GM19455 (cell line): Measurements from ENCODE around the gene ARHGAP15.

Experiments used
- ATAC-seq: cut with Tn5 transposase; IDR thresholded peaks from one replicate; pipeline ENCODE4 v1.9.1; 2021; ENCODE audit not compliant: unreplicated experiment

Gene ARHGAP15

GRCh38 chr2:143682436-143683055 is 553.3 kb downstream of the ARHGAP15 start:
- ATAC-seq: no peak

DNA sequence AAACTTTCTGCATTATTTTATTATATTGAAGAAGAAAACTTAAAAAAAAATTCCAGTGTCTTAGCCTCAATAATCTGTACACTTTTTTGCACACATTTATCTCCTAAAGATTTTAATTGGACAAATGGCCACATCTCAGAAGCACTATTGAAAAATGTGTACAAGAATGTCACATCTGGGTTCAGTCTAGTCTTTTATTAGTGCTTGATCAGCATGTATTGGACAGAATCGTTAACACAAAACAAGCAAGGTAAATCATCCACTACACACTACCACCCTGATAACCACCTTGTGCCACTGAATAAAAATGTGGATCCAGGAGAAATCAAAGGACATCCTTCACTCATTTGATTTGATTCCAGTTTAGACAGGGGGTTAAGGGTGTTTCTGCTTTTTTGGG is 554.8 kb downstream of the ARHGAP15 start:
- ATAC-seq: no peak

DNA sequence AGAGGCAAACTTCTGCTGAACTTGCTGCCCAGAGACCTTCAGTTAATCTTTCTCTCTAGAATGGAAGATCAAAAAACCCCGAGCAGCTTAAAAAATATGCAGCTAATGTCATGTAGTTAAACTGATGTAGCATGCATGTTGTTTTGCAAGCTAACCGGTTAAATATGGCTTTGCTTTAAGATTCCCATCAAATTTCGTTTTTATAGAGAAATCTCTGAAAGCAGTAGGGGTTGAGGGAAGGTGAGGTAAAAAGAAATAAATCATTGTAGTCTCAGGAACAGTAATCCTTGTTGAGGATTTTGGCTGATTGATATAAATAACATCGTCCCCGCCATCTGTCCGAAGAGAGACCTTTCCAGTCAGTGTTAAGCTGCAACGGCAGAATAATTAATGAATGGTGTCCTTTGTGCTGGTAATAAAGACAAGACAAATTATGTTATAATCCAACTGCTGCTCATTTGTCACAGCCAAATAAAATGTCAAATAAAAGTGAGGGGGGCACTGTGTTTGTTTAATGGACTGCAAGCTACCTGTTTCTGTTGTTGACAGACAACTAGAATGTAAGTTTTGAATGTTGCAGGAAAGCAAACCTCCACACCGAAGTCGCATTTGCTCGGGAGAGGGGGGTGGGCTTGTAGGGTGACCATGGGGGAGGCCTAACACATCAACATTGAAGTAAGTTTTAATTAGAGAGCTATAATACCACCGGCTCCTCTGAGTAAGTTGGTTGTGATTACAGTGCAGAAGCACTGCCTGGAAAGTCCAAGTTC is 555.5 kb downstream of the ARHGAP15 start:
- no peak for ATAC-seq

DNA sequence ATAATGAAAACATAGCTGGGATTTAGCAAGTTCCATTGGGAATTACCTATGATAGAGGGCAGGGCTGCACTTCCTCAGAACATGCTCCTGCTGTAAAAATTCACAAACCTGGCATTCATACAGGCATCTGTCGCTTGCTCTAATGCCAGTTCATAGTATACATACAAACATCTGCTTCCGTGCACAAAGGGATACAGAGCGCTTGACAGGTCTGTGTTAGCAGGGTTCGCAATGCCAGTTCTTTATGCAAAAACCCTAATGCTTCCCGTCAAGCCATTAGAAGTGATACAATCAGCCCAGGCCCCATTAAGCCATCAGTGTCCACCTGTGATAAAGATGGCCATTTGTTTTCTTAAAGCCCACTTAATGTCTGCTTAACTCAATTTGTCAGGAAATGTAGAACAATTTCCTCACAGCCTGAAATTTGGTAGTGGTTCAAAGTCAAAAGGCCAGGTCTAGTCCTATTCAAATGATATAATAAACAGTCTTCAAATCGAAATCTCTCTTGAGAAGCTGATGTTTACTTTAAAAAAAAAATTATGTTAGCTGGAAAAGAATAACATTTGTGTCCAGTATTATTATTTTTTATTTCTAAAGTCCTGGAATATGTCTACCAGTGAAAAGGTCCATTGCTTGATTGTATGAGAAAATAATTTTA is 556.3 kb downstream of the ARHGAP15 start:
- ATAC-seq: no peak

GRCh38 chr2:143686585-143687164 is 557.5 kb downstream of the ARHGAP15 start:
- ATAC-seq: no peak

DNA sequence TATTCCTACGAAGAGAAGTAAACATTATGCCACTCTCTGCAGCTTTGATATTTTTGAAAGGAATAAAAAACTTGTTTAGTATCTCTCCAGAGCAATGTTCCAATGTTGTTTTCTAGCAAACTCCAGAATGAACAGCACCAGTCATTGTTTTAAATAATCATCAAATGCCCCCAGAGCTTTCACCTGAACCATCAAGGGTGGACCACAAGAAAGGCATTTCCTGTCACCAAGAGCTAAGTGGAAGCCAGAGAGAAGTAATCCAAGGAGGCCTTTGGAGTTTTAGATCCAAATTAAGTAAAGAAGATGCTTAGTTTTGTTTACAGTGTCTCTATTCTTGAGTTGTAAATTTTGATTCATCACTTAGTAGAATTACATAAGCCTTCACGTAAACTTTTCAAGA is 559.0 kb downstream of the ARHGAP15 start:
- no peak for ATAC-seq

GRCh38 chr2:143688815-143689214 is 559.6 kb downstream of the ARHGAP15 start:
- ATAC-seq: no peak

- ATAC-seq: no peak
Observed at GRCh38 chr2:143689541-143689940, 560.3 kb downstream of the ARHGAP15 start.

GRCh38 chr2:143690235-143690634 is 561.0 kb downstream of the ARHGAP15 start:
- ATAC-seq: no peak

DNA sequence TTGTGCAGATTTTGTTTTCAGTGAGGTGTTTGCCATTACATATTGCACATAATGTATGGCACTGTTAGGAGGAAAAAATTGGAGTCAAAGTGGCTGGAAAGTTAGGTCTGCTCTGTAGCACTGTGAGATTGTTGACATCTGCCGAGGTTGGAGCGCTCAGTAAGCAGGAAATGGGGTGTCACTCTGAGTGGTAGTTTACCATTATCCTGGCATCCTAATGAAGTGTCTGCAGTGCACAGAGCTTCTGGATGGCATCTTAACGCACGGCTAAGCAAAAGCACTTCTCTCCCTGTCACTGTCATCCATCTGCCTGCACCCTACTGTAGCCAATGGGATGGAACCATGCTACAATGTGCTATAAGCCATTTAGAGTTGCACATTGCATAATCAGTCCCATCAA is 561.9 kb downstream of the ARHGAP15 start:
- no peak for ATAC-seq

DNA sequence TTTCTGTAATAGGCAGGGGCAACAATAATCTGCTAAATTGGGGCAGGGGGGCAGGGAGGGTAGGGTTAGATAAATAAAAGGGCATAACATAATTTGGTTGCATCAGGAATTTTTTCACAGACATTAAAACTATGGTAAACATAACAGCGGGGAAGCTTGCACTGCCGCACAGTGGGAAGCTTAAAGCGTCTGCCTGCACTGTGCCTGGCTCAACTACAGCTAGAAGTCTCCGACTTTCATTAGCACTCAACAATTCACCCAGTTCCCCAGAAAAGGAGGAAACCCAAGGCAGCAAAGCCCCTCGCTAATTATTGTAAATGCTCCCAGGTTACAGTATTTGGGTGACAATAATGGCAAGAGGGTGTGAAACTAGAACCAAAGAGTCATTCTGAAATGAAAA is 562.9 kb downstream of the ARHGAP15 start:
- no peak for ATAC-seq

- no peak for ATAC-seq
Observed at GRCh38 chr2:143692967-143693366, 563.7 kb downstream of the ARHGAP15 start.

DNA sequence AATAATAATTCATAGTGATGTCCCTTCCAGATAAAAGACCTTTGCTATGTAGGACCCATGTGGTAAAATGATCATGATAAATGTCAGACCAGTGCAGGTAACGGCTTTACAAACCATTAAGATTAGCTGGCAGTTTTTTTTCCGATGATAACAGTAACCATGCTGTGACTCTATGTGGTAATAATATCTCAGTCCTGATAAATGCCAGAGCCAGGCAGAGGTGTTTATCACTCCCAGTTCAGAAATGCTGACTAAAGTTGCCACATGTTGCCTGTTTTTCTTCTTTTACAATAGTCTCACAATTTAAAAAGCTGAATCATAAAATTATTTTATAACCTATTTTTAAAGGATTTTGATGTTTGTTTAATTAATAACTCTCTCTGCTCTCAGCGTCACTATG is 565.1 kb downstream of the ARHGAP15 start:
- ATAC-seq: no peak

DNA sequence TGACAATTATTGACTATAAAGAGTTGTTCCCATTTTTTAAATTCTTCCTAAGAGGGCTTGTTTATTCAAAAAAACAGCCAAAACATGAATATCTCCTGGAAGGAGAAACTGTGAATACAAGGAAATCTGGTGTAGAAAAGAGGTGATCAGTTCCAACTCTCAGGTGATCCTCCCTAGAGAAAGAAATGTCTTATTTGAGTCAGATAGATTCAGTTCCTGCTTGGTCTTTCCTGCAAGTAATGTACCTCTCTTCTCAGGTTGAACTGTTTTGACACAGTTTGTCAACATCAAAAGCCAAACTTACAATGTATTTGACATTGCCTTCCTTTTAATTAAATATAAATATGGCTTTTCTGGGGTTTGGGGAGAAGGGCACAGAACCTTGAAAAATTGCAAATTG is 567.4 kb downstream of the ARHGAP15 start:
- ATAC-seq: no peak

DNA sequence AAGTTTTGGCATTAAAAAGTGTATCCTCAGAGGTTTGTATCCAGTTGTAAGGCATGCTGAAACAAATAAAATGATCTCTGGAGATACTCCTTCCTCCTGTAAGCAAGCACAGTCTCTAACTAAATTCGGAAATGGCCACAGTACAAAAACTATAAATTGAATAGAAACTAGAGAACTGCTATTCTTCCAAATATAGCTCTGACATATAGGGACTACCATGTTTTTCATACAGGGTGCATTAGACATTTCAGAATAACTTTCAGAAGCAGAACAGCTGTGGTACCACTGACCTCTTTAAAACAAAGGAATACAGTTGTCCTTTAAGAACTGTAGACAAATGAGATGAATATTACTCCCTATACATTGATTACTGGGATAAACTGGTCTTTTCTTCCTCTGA is 568.5 kb downstream of the ARHGAP15 start:
- ATAC-seq: no peak

GRCh38 chr2:143698352-143698751 is 569.1 kb downstream of the ARHGAP15 start:
- no peak for ATAC-seq

DNA sequence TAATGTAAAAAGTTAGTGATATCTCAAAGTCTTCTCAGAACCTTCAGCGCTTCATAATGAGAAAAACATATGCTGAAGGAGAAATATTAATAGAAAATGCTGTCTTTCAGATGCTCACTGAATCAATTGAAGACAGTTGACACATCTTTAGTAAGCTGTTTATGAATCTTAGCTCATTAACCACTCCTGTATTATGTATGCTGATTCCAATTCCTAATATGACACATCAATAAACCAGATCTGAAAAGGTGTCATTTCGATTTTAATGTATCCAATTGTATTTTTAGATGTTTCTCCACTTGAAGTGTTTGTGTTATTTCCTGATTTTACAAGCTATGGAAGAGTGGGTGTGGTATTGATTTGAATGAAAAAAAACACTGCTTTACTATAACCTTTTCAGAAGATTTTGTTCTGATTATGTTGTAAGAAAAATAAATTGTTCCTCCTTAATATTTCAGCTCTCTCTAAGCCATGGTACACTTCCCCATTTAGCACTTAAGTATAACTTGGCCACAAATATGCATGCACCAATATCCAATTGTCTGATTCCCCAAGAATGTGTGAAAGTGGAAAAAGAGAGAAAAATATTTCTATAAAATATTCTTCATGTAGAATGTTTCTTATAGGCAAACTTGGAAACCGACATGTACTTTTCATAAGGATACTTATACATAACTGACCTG is 569.8 kb downstream of the ARHGAP15 start:
- no peak for ATAC-seq

- no peak for ATAC-seq
Observed at GRCh38 chr2:143700865-143701264, 571.6 kb downstream of the ARHGAP15 start.

DNA sequence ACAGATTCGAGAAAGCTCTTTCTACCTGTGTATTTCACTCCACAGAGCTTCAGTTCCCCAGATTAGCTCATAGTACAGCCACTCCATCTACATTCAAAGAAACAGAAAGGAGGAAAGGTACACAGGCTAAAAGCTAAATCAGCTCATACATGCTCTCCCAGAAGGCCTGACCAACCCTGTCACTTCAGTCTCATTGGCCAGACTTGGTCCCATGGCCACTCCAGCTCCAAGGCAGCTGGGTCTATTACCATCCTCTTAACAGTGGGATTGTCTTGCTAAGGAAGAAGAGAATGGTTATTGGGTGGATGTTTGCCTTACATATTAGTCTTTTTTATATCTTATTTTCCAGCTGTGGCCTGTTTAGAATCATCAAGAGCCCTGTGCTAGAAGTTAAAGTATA is 572.6 kb downstream of the ARHGAP15 start:
- no peak for ATAC-seq

DNA sequence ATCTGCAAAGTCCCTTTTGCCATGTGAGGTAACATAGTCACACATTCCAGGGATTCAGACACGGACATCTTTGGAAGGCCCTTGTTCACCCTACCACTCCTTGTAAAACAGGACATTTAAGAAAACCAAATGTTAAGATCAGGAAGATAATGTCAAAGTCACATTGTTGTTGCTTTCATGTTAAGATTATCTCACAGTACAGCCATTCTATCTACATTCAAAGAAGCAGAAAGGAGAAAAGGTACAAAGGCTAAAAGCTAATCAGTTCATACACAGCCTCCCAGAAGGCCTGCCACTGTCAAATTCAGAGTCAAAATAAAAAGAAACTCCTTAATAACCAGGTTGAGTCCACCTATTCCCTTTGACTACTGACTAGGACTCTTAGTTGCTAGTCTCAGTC is 573.7 kb downstream of the ARHGAP15 start:
- no peak for ATAC-seq

- ATAC-seq: peak; percentile 81
Observed at GRCh38 chr2:143704451-143705106, 575.4 kb downstream of the ARHGAP15 start.
